NB4 (cell line): ENCODE measurements around the gene CAMKK1.

Experiments used
- CTCF ChIP-seq: IDR thresholded peaks from one replicate; pipeline ENCODE4 v1.5.1; 2012; ENCODE audit warnings: low read depth, low read length
- POLR2A ChIP-seq: IDR thresholded peaks from 2 replicates; pipeline ENCODE4 v1.6.1; 2011; ENCODE audit warnings: mild to moderate bottlenecking; ENCODE audit not compliant: insufficient read length; ENCODE audit errors: extremely low read depth

GRCh38 chr17:3838206-3838605 lies 54.6 kb downstream of the CAMKK1 start:
- no peak for TF ChIP-seq CTCF
- no peak for TF ChIP-seq POLR2A
